ENCODE results near the gene ALDH1B1. TPM values are rescaled to one million over a fixed set of nuclear protein-coding genes. Genes with fewer than 3 reads are reported as not detected.

The ALDH1B1 gene
- total and polyA plus RNA-seq, 2 of the 13 experiments (the other 11 are each of a cell fraction or from before 2014, with no cell fraction given), result 45.1 to 125 TPM

DNA sequence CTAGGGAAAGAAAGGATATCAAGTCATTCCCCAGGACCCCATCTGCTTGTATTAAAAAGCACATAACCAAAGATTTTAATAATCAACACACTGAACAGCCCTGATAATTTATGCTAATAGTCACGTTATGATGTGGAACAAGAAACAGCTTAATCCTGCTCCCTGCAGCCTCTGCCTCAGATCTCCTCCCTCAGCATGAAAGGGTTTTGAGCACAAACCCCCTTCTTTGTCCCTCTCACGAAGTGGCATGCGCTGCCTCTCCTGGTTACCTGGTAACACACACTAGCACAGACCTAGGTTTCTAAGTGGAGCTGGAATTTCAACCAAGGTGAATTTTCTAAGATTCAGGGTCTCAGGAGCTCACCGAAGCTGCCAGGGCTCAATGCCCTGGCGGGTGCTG, 26.7 kb downstream of the ALDH1B1 start:
- H3K9ac ChIP-seq (ENCODE audit: insufficient read depth, low read depth, low read length), result no peak overlapping the region
- no peaks in the 10 kb centered on the region for H3K79me2 ChIP-seq (ENCODE audit: insufficient read depth, low read length)
- H2AFZ ChIP-seq (ENCODE audit: low read length), result no peak overlapping the region
- intact Hi-C loops (cut with micrococcal nuclease; ENCODE audit: unreplicated experiment) (loop anchor here (5.0 kb wide), 1 partner anchor 253 kb away; no protein-coding TSS in a partner anchor), in situ Hi-C loops (cut with HindIII; ENCODE audit: extremely low pct_ligation_motif_present, low pct_unique_long_range_greater_than_20kb) (no loop called here)
- no peak for TF ChIP-seq EED (CRISPR knock-in tag; IDR thresholded peaks at IDR 0.05)
- TF ChIP-seq ZBTB42 (CRISPR knock-in tag; IDR thresholded peaks at IDR 0.05), result no peak
- no peak for TF ChIP-seq ZNF549 (CRISPR knock-in tag; IDR thresholded peaks at IDR 0.05)
- TF ChIP-seq BRD4 (CRISPR knock-in tag; IDR thresholded peaks at IDR 0.05), result no peak
- no peak for TF ChIP-seq CBFB (CRISPR knock-in tag; IDR thresholded peaks at IDR 0.05)
- no peak for TF ChIP-seq ARNT (IDR thresholded peaks at IDR 0.05)
- TF ChIP-seq ZNF225 (CRISPR knock-in tag; IDR thresholded peaks at IDR 0.05), result no peak
- TF ChIP-seq KMT2B (CRISPR knock-in tag; IDR thresholded peaks at IDR 0.05), result no peak
- TF ChIP-seq, protein P1, sequence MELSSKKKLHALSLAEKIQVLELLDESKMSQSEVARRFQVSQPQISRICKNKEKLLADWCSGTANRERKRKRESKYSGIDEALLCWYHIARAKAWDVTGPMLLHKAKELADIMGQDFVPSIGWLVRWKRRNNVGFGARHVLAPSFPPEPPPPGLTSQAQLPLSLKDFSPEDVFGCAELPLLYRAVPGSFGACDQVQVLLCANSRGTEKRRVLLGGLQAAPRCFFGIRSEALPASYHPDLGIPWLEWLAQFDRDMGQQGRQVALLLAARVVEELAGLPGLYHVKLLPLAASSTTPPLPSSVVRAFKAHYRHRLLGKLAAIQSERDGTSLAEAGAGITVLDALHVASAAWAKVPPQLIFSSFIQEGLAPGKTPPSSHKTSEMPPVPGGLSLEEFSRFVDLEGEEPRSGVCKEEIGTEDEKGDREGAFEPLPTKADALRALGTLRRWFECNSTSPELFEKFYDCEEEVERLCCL (CRISPR knock-in tag; IDR thresholded peaks at IDR 0.05; ENCODE audit: borderline replicate concordance), result no peak
- no peak for TF ChIP-seq ZBTB20 (CRISPR knock-in tag; IDR thresholded peaks at IDR 0.05; ENCODE audit: borderline replicate concordance, low read depth)
- TF ChIP-seq, protein P2, sequence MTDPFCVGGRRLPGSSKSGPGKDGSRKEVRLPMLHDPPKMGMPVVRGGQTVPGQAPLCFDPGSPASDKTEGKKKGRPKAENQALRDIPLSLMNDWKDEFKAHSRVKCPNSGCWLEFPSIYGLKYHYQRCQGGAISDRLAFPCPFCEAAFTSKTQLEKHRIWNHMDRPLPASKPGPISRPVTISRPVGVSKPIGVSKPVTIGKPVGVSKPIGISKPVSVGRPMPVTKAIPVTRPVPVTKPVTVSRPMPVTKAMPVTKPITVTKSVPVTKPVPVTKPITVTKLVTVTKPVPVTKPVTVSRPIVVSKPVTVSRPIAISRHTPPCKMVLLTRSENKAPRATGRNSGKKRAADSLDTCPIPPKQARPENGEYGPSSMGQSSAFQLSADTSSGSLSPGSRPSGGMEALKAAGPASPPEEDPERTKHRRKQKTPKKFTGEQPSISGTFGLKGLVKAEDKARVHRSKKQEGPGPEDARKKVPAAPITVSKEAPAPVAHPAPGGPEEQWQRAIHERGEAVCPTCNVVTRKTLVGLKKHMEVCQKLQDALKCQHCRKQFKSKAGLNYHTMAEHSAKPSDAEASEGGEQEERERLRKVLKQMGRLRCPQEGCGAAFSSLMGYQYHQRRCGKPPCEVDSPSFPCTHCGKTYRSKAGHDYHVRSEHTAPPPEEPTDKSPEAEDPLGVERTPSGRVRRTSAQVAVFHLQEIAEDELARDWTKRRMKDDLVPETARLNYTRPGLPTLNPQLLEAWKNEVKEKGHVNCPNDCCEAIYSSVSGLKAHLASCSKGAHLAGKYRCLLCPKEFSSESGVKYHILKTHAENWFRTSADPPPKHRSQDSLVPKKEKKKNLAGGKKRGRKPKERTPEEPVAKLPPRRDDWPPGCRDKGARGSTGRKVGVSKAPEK (CRISPR knock-in tag; IDR thresholded peaks at IDR 0.05; ENCODE audit: borderline replicate concordance), result no peak
- TF ChIP-seq, protein P3, sequence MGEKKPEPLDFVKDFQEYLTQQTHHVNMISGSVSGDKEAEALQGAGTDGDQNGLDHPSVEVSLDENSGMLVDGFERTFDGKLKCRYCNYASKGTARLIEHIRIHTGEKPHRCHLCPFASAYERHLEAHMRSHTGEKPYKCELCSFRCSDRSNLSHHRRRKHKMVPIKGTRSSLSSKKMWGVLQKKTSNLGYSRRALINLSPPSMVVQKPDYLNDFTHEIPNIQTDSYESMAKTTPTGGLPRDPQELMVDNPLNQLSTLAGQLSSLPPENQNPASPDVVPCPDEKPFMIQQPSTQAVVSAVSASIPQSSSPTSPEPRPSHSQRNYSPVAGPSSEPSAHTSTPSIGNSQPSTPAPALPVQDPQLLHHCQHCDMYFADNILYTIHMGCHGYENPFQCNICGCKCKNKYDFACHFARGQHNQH (CRISPR knock-in tag; IDR thresholded peaks at IDR 0.05), result no peak
- no peak for TF ChIP-seq TCF7L2 (IDR thresholded peaks at IDR 0.05; ENCODE audit: low read depth, low read length)
- no peak for TF ChIP-seq MIER3 (CRISPR knock-in tag; IDR thresholded peaks at IDR 0.05; ENCODE audit: borderline replicate concordance)
- no peak for TF ChIP-seq KLF12 (CRISPR knock-in tag; IDR thresholded peaks at IDR 0.05; ENCODE audit: borderline replicate concordance)
- TF ChIP-seq, protein P4, sequence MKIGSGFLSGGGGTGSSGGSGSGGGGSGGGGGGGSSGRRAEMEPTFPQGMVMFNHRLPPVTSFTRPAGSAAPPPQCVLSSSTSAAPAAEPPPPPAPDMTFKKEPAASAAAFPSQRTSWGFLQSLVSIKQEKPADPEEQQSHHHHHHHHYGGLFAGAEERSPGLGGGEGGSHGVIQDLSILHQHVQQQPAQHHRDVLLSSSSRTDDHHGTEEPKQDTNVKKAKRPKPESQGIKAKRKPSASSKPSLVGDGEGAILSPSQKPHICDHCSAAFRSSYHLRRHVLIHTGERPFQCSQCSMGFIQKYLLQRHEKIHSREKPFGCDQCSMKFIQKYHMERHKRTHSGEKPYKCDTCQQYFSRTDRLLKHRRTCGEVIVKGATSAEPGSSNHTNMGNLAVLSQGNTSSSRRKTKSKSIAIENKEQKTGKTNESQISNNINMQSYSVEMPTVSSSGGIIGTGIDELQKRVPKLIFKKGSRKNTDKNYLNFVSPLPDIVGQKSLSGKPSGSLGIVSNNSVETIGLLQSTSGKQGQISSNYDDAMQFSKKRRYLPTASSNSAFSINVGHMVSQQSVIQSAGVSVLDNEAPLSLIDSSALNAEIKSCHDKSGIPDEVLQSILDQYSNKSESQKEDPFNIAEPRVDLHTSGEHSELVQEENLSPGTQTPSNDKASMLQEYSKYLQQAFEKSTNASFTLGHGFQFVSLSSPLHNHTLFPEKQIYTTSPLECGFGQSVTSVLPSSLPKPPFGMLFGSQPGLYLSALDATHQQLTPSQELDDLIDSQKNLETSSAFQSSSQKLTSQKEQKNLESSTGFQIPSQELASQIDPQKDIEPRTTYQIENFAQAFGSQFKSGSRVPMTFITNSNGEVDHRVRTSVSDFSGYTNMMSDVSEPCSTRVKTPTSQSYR (CRISPR knock-in tag; IDR thresholded peaks at IDR 0.05; ENCODE audit: borderline replicate concordance), result no peak
- no peak for TF ChIP-seq REPIN1 (CRISPR knock-in tag; IDR thresholded peaks at IDR 0.05; ENCODE audit: borderline replicate concordance, low read depth)
- no peak for TF ChIP-seq ZBTB7A (CRISPR knock-in tag; IDR thresholded peaks at IDR 0.05)
- ChIA-PET POLR2A (no interaction called here), CTCF (ENCODE audit: low intra/inter-chr PET ratio, low total read pairs) (no interaction called here)
- no peaks in the 10 kb centered on the region for H3K36me3 ChIP-seq (replicated peaks in 1 of 2; ENCODE audit: control insufficient read depth in 1 of 2, insufficient read depth in 2 of 2, low read length in 2 of 2)
- no peaks in the 10 kb centered on the region for H3K9me3 ChIP-seq (ENCODE audit: low read length)
- no peaks in the 10 kb centered on the region for H4K20me1 ChIP-seq (ENCODE audit: insufficient read depth, low read length)
- no peak for ATAC-seq
- H3K4me2 ChIP-seq (ENCODE audit: low read depth, low read length), result no peak overlapping the region
- H3K4me1 ChIP-seq (ENCODE audit: insufficient read depth, low read length), result peaks cover 25% of the 10 kb centered on the region
- no peak for FAIRE-seq
- no peak overlapping the region for H3K4me3 ChIP-seq (replicated peaks in 1 of 3; ENCODE audit: insufficient read depth in 1 of 3, low read depth in 2 of 3, low read length in 3 of 3)
- DNase-seq (ENCODE audit: low spot score), result no peak
- WGBS (ENCODE audit: low lambda C conversion rate), result 21% methylated on average over 4 of the region's 5 CpGs
- BruUV-seq (replicated peaks), result no TSS peak
- H3K27ac ChIP-seq (ENCODE audit: extremely low read length, insufficient read depth, low read length), result no peak overlapping the region
- H3K27me3 ChIP-seq (ENCODE audit: control insufficient read depth in 1 of 2, insufficient read depth in 2 of 2, low read length in 2 of 2), result peaks cover 6 to 43% of the 10 kb centered on the region in 2 experiments

All from HepG2 (cell line).